ENCODE results near the gene LRFN2. TPM values are rescaled to one million over a fixed set of nuclear protein-coding genes. Genes with fewer than 3 reads are reported as not detected.

Gene LRFN2
- total and polyA plus RNA-seq, 4 donors = under 0.01 to 0.01 TPM; not detected in 2

DNA sequence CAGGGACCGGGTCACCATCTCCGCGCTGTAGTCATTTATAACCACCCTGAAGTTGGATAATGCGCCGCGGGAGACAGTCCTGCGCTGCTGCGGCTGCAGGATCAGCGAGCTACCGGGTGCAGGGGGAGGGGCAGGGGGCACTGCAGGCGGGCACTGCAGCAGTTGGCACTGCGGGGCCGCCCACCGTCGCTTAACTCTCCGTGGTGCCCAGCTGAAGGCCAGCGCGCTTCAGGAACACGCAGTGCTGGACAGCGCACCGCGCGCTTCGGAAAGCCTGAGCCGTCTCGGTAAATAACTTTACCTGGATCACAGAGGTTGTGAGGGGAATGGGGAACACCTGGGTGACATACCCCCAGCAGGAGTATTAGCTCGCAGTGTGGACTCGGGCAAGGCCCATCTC is 12.4 kb upstream of the LRFN2 start:
- no peak overlapping the region for H3K9ac ChIP-seq (ENCODE audit: low read depth in 1 of 2, low read length in 2 of 2)
- peaks cover 0 to 5% (median 1%) of the 10 kb centered on the region in 4 donors for H3K27me3 ChIP-seq (ENCODE audit: control insufficient read depth in 4 of 4, insufficient read depth in 4 of 4, low read length in 3 of 4)
- no peaks in the 10 kb centered on the region for H3K4me1 ChIP-seq (ENCODE audit: control insufficient read depth in 4 of 4, insufficient read depth in 4 of 4, low read length in 3 of 4)
- H3K36me3 ChIP-seq (ENCODE audit: control insufficient read depth in 4 of 4, insufficient read depth in 3 of 4, low read depth in 1 of 4, low read length in 3 of 4) = no peaks in the 10 kb centered on the region
- WGBS = 16% methylated on average over 28 of the region's 28 CpGs
- no peak overlapping the region for H3K4me3 ChIP-seq (ENCODE audit: low read depth in 1 of 3, low read length in 3 of 3)
- H3K27ac ChIP-seq (ENCODE audit: low read depth in 1 of 2, low read length in 2 of 2) = no peak overlapping the region
- H3K9me3 ChIP-seq (ENCODE audit: control insufficient read depth in 4 of 4, low read length in 3 of 4) = no peaks in the 10 kb centered on the region
- no peak for DNase-seq (ENCODE audit: low spot score)
- no peak for TF ChIP-seq FOXA1 (IDR thresholded peaks at IDR 0.05)
- TF ChIP-seq, protein P1, sequence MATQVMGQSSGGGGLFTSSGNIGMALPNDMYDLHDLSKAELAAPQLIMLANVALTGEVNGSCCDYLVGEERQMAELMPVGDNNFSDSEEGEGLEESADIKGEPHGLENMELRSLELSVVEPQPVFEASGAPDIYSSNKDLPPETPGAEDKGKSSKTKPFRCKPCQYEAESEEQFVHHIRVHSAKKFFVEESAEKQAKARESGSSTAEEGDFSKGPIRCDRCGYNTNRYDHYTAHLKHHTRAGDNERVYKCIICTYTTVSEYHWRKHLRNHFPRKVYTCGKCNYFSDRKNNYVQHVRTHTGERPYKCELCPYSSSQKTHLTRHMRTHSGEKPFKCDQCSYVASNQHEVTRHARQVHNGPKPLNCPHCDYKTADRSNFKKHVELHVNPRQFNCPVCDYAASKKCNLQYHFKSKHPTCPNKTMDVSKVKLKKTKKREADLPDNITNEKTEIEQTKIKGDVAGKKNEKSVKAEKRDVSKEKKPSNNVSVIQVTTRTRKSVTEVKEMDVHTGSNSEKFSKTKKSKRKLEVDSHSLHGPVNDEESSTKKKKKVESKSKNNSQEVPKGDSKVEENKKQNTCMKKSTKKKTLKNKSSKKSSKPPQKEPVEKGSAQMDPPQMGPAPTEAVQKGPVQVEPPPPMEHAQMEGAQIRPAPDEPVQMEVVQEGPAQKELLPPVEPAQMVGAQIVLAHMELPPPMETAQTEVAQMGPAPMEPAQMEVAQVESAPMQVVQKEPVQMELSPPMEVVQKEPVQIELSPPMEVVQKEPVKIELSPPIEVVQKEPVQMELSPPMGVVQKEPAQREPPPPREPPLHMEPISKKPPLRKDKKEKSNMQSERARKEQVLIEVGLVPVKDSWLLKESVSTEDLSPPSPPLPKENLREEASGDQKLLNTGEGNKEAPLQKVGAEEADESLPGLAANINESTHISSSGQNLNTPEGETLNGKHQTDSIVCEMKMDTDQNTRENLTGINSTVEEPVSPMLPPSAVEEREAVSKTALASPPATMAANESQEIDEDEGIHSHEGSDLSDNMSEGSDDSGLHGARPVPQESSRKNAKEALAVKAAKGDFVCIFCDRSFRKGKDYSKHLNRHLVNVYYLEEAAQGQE (IDR thresholded peaks at IDR 0.05) = peak; percentile 97

DNA sequence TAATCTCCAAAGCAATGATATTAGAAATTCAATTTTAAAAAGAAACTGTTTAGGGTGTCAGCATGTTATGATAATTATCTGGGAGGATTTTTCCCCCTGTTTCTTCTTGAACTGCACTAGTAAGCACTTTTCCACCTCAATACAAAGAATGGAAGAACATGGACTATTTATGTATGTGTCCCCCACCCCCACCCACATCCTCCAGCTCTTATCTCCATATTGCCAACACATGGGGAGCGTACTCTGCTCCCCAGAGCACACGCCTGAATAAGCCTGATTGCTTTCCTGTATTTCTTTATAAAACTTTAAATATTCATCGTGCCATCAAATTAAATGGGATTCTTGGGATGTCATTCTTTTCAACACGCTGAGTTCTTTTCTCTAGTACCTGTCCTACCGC is 11.4 kb upstream of the LRFN2 start:
- Histone ChIP-seq H3K27ac (ENCODE audit: low read depth in 1 of 2, low read length in 2 of 2) (no peak overlapping the region), H3K4me3 (ENCODE audit: low read depth in 1 of 3, low read length in 3 of 3) (no peak overlapping the region), H3K4me1 (ENCODE audit: control insufficient read depth in 4 of 4, insufficient read depth in 4 of 4, low read length in 3 of 4) (no peaks in the 10 kb centered on the region), H3K9me3 (ENCODE audit: control insufficient read depth in 4 of 4, low read length in 3 of 4) (no peaks in the 10 kb centered on the region), H3K36me3 (ENCODE audit: control insufficient read depth in 4 of 4, insufficient read depth in 3 of 4, low read depth in 1 of 4, low read length in 3 of 4) (no peaks in the 10 kb centered on the region), H3K27me3 (ENCODE audit: control insufficient read depth in 4 of 4, insufficient read depth in 4 of 4, low read length in 3 of 4) (peaks cover 0 to 2% (median 1%) of the 10 kb centered on the region in 4 donors), H3K9ac (ENCODE audit: low read depth in 1 of 2, low read length in 2 of 2) (no peak overlapping the region)
- DNase-seq (ENCODE audit: low spot score) = no peak
- 71% methylated on average over 5 of the region's 5 CpGs for WGBS
- TF ChIP-seq JUND (IDR thresholded peaks at IDR 0.05) = no peak
- TF ChIP-seq FOXA2 (IDR thresholded peaks at IDR 0.05) = no peak
- no peak for TF ChIP-seq GABPA (IDR thresholded peaks at IDR 0.05 in 1 of 2, conservative IDR thresholded peaks at IDR 0.05 in 1 of 2)
- TF ChIP-seq FOXA1 (IDR thresholded peaks at IDR 0.05) = no peak
- no peak for TF ChIP-seq TAF1 (conservative IDR thresholded peaks at IDR 0.05)
- TF ChIP-seq, protein P2, sequence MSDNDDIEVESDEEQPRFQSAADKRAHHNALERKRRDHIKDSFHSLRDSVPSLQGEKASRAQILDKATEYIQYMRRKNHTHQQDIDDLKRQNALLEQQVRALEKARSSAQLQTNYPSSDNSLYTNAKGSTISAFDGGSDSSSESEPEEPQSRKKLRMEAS (IDR thresholded peaks at IDR 0.05) = no peak
- TF ChIP-seq, protein P3, sequence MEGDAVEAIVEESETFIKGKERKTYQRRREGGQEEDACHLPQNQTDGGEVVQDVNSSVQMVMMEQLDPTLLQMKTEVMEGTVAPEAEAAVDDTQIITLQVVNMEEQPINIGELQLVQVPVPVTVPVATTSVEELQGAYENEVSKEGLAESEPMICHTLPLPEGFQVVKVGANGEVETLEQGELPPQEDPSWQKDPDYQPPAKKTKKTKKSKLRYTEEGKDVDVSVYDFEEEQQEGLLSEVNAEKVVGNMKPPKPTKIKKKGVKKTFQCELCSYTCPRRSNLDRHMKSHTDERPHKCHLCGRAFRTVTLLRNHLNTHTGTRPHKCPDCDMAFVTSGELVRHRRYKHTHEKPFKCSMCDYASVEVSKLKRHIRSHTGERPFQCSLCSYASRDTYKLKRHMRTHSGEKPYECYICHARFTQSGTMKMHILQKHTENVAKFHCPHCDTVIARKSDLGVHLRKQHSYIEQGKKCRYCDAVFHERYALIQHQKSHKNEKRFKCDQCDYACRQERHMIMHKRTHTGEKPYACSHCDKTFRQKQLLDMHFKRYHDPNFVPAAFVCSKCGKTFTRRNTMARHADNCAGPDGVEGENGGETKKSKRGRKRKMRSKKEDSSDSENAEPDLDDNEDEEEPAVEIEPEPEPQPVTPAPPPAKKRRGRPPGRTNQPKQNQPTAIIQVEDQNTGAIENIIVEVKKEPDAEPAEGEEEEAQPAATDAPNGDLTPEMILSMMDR (IDR thresholded peaks at IDR 0.05; ENCODE audit: low read depth, low read length, missing input control) = no peak
- TF ChIP-seq, protein P4, sequence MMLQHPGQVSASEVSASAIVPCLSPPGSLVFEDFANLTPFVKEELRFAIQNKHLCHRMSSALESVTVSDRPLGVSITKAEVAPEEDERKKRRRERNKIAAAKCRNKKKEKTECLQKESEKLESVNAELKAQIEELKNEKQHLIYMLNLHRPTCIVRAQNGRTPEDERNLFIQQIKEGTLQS (IDR thresholded peaks at IDR 0.05) = no peak
- no peak for TF ChIP-seq RXRA (IDR thresholded peaks at IDR 0.05)
- no peak for TF ChIP-seq NR2F2 (IDR thresholded peaks at IDR 0.05)
- TF ChIP-seq HNF4G (IDR thresholded peaks at IDR 0.05) = no peak
- no peak for TF ChIP-seq YY1 (IDR thresholded peaks at IDR 0.05)
- TF ChIP-seq EGR1 (IDR thresholded peaks at IDR 0.05; ENCODE audit: low read depth in 2 of 2) = no peak
